Measurements from ENCODE around the gene LHFPL5.

LHFPL5 gene

DNA sequence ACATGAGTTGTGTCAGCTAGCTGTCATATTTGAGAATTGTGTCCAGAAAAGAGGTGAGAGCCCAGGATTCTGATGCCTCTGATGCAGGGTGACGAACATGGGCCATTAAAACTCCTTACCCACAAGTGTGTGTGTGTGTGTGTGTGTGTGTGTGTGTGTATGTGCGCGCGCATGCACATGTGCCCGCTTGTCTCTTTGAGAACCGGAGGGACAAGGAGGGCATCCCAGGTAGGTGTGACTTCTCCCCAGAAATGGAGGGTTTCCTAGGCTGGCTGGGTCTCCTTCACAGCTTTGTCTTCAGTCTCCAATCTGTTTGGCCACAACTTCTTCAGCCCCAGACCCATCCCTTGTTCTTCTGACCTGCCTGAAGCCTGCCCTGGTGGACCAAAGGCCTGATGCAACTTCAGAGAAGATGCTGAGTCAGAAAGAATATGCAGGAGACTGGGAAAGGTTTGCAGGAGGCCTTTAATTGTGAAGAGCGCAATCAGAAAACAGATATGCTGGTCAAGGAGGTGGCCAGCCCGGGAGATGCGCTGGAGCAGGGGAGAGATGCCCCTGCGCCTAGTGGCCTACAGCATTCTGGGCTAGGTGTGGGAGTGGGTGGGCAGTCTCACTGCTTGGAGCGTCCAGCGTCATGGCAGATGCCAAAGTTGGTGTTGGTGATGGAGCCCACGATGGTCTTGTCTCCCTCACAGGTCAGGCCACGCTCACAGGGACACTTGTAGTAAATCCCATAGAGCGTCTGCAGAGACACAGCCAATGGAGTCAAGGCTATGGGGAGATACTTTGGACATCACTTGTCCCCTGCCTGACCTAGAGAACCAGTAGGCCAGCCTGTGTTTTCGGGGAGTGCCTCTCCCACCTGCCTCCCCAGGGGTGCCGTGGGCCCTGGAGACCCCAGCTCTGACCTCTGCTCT, 10.4 kb upstream of the LHFPL5 start:
- DNase-seq: no peak

DNA sequence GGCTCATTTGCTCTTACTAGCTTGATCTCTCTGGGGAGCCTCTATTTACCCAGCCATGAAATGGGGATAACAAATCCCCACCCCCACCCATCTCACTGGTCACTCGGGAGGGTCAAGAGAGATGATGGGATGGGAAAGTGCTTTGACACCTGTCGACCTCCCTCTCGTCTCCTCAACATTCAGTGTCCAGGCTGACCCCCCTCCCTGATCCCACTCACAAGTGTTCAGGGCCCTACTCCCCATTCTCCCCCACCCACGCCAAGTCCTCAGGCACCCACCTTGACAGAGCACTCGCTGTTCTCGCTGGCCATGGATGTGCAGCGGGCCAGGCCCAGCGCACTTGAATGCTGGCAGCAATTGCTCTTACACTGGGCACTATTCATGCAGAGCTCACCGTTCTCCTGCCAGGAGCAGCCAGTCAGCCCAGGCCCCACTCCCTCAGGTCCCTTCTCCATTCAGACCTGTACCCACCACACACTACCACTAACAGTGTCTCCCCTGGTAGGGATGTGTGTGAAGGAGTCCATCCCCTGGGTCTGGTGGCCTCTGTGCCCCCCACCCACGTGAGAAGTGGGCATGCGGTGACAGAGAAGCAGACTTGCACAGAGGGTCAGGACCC, 9.6 kb upstream of the LHFPL5 start:
- DNase-seq: no peak

DNA sequence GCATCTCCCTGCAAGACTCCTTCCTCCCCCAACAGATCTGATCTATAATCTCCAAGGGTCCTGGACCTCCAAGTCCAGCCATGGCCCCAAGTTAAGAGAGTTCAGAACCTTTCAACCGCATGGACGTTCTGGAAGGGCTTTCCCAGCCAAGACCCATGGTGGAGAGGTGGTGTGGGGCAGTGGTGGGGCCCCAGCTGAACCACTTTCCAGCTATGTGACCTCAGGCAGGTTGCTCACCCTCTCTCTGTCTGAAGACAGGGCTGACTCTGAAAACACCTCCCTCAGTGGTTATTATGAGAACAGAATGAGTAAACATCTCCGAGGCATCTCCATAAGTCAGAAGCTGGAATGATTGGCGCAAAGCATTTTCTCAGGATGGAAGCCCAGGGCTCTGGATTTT, 8.9 kb upstream of the LHFPL5 start:
- DNase-seq: no peak

- DNase-seq: no peak
Observed at GRCh38 chr6:35797837-35798526, 7.2 kb upstream of the LHFPL5 start.

DNA sequence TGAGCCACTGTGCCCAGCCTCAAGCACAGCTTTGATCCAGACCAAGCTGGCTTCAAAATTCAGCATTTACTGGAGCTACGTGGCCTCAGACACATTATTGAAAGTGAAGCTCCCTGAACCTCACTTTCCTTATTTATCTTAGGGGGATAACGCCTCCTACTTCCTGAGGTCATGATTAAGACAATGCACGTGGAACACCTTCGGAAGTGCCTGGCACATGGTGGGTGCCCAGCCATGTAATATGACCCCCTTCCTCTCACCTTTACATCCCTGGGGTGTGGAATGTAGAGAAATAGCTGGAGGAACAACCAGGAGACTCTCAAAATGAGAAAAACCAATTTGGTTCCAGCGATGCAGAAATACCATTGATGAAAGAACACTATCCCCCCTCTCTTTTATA, 6.4 kb upstream of the LHFPL5 start:
- DNase-seq: no peak

- DNase-seq: no peak
Observed at GRCh38 chr6:35801148-35801547, 4.0 kb upstream of the LHFPL5 start.

DNA sequence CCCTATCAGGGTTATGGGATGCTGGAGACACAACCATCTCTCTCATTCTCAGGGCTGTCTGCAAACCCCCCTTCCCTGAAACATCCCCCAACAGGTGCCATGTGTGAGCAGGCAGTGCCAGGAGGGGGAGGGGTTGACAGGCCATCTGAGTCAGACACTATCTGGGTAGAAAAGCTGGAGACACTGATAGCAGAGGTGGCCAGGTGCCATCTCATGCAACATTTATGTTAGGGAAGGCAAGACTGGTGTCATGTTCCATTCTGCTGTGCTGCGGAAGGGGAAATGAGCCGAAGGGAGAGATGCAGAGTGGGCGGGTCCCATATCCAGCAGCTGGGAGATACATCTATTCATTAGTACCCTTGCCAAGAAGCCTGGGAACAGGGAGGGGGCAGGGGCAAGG, 3.5 kb downstream of the LHFPL5 start:
- no peak for DNase-seq

- DNase-seq: no peak
Observed at GRCh38 chr6:35809809-35810208, 4.7 kb downstream of the LHFPL5 start.

DNA sequence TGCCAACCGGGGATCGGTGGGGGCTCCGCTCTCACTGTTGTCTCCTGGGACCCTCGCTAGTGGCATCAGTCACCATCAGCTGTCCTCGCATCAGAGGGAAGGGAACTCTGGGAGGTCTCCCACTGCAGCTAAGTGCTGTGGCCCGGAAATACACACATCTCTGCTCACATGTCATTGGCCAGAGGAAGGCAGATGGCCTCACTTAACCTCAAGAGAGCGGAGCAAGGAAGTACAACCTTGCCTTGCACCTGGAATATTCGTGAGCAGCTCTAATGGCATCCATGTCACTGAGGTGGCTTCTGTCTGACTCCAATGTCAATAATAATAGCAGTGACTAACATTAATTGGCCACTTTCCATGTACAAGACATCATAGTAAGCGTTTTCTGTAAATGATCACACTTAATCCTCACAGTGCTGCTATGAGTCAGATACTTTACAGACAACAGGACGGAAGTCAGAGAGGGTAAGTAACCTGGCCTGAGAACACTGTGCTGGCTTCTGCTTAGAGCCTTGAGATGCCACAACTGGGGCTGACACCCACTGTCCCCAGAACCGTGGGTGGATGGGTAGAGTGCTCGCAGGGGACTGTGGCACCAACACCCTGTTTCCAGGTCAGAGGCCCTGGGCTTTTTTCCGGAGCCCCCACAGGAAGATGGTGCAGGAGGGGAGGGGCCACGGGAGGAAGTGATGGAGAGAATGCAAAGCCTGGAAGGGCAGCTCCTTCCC, 6.0 kb downstream of the LHFPL5 start:
- DNase-seq: no peak

- no peak for DNase-seq
Observed at GRCh38 chr6:35811699-35811995, 6.5 kb downstream of the LHFPL5 start.

GRCh38 chr6:35817515-35817914, 12.4 kb downstream of the LHFPL5 start:
- DNase-seq: no peak

DNA sequence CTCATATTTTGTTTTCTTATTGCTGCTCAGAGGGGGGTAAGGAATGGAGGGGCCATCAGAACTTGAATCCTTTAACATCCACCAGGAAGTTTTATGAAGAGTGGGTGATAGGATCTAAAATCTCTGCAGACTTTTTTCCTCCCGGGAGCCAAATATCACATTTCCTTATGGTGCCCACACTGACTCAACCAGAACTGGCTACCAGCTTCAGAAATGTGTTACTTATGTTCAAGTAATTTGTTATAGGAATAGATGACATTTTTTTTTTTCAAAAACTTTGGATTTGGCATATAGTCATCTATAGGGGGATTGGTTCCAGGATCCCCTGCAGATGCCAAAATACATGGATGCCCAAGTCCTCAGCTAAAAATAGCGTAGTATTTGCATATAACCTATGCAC, 18.4 kb downstream of the LHFPL5 start:
- DNase-seq: no peak

- DNase-seq: no peak
Observed at GRCh38 chr6:35824552-35825192, 19.5 kb downstream of the LHFPL5 start.

DNA sequence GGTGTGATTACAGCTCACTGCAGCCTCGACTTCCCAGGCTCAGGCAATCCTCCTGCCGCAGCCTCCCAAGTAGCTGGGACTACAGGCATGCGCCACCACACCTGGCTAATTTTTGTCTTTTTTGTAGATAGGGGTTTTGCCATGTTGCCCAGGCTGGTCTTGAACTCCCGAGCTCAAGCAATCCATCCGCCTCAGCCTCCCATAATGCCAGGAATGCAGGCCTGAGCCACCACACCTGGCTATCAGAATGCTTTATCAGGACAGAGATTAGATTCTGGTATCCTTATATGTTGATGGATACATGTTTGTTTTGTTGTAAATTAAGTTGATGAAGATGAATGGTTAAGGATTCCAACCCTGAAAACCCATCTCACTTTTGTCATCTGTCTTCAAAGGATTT, 24.2 kb downstream of the LHFPL5 start:
- DNase-seq: no peak

DNA sequence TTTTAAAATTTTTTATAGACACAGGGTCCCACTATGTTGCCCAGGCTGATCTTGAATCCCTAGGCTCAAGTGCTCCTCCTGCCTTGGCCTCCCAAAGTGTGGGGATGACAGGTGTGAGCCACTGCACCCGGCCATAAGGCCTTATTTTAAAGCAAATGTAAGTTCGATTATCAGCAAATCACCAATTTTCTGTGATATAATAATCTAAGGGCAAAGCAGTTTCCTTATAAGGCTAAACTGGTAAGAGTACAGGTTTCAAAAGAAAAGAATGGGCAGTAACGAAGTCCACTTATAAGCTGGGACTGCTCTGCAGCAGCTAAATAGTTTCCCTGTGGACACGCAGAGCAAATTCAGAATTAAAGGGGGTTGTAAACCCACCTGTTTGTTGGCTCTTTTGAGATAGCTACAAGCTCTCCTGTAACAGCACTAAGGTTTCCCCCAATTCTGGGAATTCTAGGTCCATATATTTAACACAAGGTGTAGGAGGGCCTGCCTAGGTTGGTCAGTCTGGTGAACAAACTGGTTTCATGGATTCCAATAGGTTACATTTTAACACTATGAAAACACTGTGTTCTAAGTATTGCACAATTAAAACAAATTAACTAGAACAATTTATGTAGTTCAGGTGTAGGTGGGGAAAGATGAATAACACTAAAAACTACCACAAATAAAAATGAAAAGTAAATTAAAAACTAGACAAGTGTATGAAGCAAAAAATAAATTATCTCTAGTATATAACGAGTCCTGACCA, 26.3 kb downstream of the LHFPL5 start:
- DNase-seq: no peak

DNA sequence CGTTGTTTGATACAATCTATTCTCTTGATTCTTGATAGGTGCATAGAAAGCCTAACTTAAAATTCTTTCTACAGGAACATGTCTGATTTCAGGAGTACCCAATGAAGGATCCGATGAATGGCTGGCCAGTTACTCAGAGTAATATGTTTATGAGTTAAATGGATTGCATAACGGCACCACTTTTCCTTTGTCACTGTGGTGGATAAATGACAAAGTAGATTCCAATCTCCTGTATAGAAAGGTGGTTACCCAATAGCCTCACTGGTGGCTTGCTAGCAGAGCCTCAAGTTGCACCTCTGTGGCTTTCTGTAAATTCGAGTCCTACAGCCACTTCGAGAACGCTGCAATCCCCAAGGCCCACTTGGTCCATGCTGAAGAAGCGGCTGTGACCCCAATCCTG, 28.4 kb downstream of the LHFPL5 start:
- DNase-seq: no peak

- no peak for DNase-seq
Observed at GRCh38 chr6:35839019-35839418, 33.9 kb downstream of the LHFPL5 start.

DNA sequence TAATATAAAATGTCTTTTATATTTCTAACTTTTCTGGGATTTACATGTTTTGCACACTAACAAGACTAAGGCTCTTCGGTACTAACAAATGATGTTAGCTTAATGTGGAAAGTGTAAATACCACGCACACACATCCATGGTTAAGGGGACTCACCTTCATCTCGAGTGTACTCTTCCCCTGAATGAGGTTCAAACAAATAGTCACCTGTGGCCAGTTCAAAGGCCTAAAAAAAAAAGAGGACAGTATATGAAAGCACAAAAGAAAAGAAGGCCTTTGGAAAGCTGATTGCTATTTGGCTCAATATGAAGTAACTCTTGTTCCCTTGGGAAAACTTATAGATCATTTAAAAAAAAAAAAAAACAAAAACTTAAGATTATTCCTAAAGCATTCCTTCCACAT, 37.2 kb downstream of the LHFPL5 start:
- no peak for DNase-seq

GRCh38 chr6:35844290-35844689, 39.1 kb downstream of the LHFPL5 start:
- DNase-seq: no peak

DNA sequence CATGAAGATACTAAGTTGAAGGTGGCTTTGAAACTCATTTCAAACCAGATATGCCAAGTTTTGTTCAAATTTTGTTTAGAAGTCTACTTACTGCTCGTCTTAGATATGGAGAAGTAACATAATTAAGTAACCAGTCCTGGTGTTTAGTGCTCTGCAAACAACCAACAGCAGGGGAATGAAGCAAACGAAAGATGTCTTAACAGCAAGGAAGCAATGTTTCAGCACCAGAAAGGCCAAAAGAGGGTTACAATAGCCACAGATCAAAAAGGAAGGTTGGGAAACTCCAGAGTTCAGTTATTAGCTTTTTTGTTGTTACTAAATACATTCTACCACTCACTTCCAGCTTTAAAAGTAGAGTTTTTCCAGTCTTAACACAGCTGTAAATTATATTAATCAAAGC, 45.1 kb downstream of the LHFPL5 start:
- DNase-seq: no peak

DNA sequence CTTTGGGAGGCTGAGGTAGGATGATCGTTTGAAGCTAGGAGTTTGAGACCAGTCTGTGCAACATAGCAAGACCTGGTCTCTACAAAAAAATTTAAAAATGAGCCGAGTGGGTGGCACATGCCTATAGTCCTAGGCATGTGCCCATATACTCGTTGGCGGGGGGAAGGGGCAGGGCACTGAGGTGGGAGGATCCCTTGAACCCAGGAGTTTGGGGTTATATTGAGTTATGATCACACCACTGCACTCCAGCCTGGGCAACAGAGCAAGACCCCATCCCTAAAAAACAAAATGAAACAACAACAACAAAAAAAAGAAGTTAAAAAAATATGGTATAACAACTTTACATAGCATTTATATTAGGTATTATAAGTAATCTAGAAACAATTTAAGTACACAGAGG, 47.8 kb downstream of the LHFPL5 start:
- no peak for DNase-seq

DNA sequence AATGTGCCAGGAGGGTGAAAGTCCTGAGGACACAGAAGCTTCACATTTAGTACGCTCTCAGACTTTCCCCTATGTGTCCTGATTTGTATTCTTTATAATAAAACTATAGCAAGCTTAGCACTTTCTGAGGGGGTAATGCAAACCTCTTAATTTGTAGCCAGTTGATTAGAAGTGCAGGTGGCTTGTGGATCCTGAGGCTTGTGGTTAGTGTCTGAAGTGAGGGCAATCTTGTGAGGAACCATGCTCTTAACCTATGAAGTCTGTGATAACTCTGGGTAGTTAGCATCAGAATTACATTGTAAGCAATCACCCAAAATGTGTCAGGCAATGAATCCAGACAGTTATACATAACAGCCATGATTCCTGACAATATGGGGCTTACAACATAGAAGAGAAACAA, 51.1 kb downstream of the LHFPL5 start:
- DNase-seq: no peak
